GM12865 (cell line): ENCODE results near the gene TMEM214.
"Not testable (repeated sequence)": the region's sequence is repeated elsewhere in the genome, so short reads cannot be mapped to it uniquely, and the experiment has no call there.

ENCODE experiments used
- DNase-seq: peaks from one replicate; pipeline ENCODE4 v3.0.0; 2010; ENCODE audit warnings: low read depth
- H3K4me3 ChIP-seq: 2 replicates; pipeline ENCODE4 v1.5.1; 2011; ENCODE audit warnings: mild to moderate bottlenecking, low read depth, low read length, control low read depth
- CTCF ChIP-seq: IDR thresholded peaks from 2 replicates; pipeline ENCODE4 v1.5.1; 2011; ENCODE audit warnings: low read length, control low read depth, low read depth, inconsistent platforms; ENCODE audit not compliant: insufficient read depth; ENCODE audit errors: missing control alignments

Gene TMEM214

GRCh38 chr2:27072920-27073319 is 40.2 kb downstream of the TMEM214 start:
- H3K4me3 ChIP-seq = peak overlapping the region; percentile 73
- no peak for DNase-seq
- TF ChIP-seq CTCF = no peak

DNA sequence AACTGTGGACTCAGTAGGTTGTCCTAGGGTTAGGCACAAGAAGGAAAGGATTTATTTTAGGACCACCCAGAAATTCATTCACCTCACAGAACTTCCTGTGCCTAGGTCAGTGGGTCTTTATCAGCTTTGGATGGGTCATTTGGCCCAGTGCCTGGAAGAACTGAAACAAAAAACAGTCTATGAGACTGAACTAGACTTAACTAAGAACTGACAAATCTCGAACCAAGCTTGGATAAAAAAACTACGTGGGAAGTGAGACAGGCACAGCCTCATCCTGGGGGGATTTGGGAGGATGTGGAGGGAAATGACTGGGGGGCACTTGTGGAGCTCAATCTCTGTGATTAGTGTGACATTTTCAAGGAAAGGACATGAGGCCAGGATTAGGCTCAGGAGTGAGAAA is 41.0 kb downstream of the TMEM214 start:
- no peak for TF ChIP-seq CTCF
- DNase-seq = no peak
- H3K4me3 ChIP-seq = no peak overlapping the region

DNA sequence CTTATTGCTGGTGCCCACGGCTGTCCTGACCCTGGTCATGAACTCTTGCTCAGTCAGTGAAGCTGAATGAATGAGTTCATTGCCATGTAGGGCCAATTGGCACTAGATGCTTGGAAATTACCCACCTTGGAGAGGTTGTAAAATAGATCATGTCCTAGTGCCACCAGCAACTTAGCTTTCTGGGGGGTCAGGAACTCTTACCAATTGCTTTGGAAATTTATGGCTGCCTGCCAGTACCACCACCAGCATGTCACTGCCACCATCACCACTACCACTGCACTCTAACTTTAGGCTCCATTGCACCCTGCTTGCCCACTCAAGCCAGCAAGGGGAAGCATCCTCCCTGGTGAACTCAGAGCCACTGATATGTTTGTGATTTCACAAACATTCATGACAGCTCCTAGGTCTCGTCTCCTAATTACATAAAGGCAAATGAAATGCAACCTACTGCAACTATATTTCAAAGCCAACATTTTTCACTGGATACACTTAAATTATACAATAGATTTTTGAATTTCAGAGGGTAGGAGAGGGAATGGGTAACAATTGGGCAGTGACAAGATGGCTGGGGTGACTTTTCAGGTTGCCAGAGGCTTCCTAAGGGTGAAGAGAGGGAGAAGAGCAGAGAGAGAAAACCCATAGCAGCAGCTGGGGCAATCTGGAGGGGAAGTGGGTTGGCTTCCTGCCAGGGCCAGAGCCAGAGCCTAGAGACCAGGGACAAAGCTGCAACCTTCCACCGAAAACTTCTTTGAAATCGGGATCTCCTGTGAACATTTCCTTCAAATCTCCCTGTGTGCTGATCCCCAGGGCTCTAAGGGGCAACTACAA is 42.2 kb downstream of the TMEM214 start:
- H3K4me3 ChIP-seq = no peak overlapping the region
- peak; percentile 82 for DNase-seq
- TF ChIP-seq CTCF = no peak

DNA sequence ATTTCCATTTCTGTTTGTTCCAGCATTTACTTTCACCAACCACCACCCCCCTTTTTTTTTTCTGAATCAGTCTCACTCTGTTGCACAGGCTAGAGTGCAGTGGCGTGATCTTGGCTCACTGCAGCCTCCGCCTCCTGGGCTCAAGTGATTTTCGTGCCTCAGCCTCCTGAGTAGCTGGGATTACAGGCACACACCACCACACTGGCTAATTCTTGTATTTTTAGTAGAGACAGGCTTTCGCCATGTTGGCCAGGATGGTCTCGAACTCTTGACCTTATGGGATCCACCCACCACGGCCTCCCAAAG is 42.8 kb downstream of the TMEM214 start:
- H3K4me3 ChIP-seq, DNase-seq: not testable (repeated sequence)

DNA sequence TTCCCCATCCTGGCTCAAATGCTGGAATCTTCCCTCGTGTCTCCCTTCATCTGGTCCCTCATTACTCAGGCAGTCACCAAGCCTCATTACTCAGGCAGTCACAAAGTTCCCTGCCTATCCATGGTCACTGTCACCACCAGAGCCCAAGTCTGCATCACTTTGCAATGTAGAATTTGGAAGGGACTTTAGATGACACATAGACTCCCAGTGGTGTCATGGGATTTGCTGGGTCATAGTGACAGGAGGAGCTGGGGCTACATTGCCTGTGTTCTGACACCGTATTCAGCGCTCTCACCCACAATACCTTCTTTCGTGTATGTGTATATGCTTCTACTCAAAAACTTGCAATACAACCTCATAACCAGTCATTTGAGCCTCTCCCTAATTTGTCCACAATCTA is 43.6 kb downstream of the TMEM214 start:
- no peak for DNase-seq
- TF ChIP-seq CTCF = no peak
- no peak overlapping the region for H3K4me3 ChIP-seq

DNA sequence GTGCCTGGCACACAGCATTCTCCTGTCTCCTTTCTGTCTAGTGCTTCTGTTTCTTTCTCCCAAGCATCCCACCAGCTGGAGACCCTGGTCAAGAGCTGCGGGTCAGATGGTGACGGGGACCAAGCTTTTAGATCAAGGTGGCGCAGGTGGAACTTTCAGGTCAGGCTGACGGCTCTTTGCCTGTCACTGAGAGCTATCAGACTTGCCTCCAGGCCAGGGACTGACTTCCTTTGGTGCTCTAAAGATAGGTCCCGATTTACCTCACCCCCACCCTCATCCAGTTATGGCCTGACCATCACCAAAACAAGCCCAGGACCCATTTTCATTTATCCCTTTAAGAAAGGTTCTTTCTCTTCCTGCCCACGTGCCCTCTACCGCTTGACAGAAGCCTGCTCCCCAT is 44.5 kb downstream of the TMEM214 start:
- no peak overlapping the region for H3K4me3 ChIP-seq
- no peak for DNase-seq
- no peak for TF ChIP-seq CTCF

DNA sequence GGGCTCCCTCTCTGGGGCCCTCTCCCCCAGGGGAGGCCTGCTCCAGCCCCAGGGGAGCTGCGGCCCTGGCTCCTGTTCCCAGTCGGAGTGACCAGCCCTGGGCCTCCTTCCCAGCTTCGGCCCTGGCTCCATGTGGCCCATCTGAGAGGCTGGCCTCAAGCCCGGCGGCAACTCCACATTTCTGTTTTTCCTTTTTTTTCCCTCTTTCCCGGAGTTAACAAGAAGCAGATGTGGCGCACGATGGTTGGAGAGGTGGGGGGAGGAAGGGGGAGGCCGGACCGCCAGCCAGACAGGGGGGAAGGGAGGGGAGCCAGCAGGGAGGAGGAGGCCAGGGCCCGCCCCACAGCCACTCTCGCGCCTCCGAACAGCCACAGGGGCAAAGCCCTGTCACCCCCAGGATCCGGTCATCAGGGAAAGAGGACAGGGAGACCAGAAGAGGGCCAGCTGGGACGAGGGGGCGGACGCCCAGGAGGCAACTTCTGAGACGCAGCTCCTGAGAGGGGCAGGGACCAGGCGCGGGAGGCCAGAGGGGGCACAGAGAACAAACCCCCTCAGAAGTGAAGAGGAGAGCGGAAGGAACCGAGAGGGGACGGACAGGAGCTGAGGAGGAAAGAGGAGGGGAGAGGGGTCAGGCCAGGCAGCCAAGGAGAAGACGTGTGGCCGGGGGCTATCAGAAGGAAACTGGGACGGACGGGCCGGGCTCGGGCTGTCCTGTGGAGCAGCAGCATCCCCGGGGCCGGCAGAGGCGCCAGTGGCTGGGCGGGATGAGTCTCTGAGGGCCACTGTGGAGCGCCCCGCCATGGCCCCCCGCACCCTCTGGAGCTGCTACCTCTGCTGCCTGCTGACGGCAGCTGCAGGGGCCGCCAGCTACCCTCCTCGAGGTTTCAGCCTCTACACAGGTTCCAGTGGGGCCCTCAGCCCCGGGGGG is 45.8 kb downstream of the TMEM214 start, which contains the start of gene EMILIN1:
Gene EMILIN1, plus strand, starts transcription at position 349 of the 928 bp plus-strand sequence. Its CDS starts 451 bp downstream, at position 800.
- no peak for TF ChIP-seq CTCF
- no peak within 1 kb of the TSS for H3K4me3 ChIP-seq
- no peak for DNase-seq
